Tibial nerve (tissue), 4 donors: ENCODE measurements around the gene GPC3. TPM values are rescaled to one million over a fixed set of nuclear protein-coding genes. Genes with fewer than 3 reads are reported as not detected.

ENCODE experiments used
- DNase-seq, 2 donors: peaks; one replicate each; pipeline ENCODE4 v3.0.0-alpha.2; 2019; ENCODE audit warnings: low spot score in 2 of 2
- H3K27ac ChIP-seq, 4 donors: fragments of 200-600 bp; sonication (generic) in 3 of 4; one replicate each; pipeline ENCODE4 v1.5.1; 2017 to 2019; ENCODE audit warnings: mild to moderate bottlenecking in 1 of 4
- H3K27me3 ChIP-seq, 2 donors: fragments of 200-600 bp; sonication (generic) in 1 of 2; one replicate each; pipeline versions ENCODE4 v1.5.1 to v1.6.0; 2017 to 2019
- H3K36me3 ChIP-seq, 3 donors: fragments of 200-600 bp; sonication (generic); one replicate each; pipeline ENCODE4 v1.5.1; 2018 to 2019
- H3K4me1 ChIP-seq, 4 donors: fragments of 200-600 bp; sonication (generic) in 3 of 4; one replicate each; pipeline ENCODE4 v1.5.1; 2017 to 2019
- H3K4me3 ChIP-seq, 4 donors: fragments of 200-600 bp; sonication (generic) in 3 of 4; one replicate each; pipeline ENCODE4 v1.5.1; 2017 to 2019; ENCODE audit warnings: mild to moderate bottlenecking in 1 of 4, moderate library complexity in 1 of 4
- H3K9me3 ChIP-seq, 4 donors: fragments of 200-600 bp; sonication (generic) in 3 of 4; one replicate each; pipeline ENCODE4 v1.5.1; 2017 to 2019
- EP300 ChIP-seq, 2 donors: sonication (generic); formaldehyde crosslinking; IDR thresholded peaks; one replicate each; pipeline ENCODE4 v1.6.1; 2017; ENCODE audit warnings: antibody characterized with exemption in 2 of 2, mild to moderate bottlenecking in 1 of 2
- POLR2A ChIP-seq, 2 donors: fragments of 450-650 bp; IDR thresholded peaks; one replicate each; pipeline ENCODE4 v1.6.1; 2017; ENCODE audit warnings: antibody characterized with exemption in 2 of 2, mild to moderate bottlenecking in 2 of 2, moderate library complexity in 2 of 2
- WGBS, 2 donors: methylation state at CpG; one replicate each; pipeline ENCODE4 v1.1.5; 2018; 5-methylcytosine and 5-hydroxymethylcytosine counted together
- small RNA-seq: library from RNA; depleted of rRNA; stranded (forward); fragments of <200 nt; gene quantifications from one replicate; pipeline ENCODE3, GENCODE V24; 2016
- total RNA-seq, 4 donors: library from RNA; depleted of rRNA; stranded (reverse); fragments of >200 nt; gene quantifications; one replicate each; pipeline ENCODE4 v1.1.0, GENCODE V29; 2016
- TF ChIP-seq, protein P1 (sequence below), 5 experiments: fragments of 200-600 bp in 3 of 5; fragments of 450-650 bp in 2 of 5; sonication (generic) in 3 of 5; IDR thresholded peaks; one replicate each; pipeline ENCODE4 v1.5.1; 2016 to 2019; ENCODE audit warnings: antibody characterized with exemption in 5 of 5, mild to moderate bottlenecking in 3 of 5, moderate library complexity in 2 of 5

GPC3 gene
- total RNA-seq, 4 donors from 2014 or later, result 60.5 to 116 (median 72.8) TPM

DNA sequence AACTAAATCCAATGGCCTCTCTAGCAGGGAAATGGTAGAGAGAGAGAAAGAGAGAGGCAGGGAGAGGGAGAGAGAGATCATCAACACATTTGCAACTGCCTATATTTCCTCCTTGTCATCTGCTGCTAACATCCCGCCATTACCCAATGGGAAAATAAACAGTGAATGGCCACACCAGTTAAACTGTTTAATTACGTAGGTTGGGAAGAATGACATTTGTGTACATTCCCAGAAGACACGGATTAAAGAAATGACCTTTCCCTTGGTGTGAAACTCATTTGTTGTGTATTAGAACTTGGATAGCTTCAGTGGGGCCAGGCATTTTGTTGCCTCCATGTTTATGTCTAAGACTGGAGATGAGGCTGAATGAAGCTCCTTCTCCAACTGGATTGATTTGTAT is 474.4 kb downstream of the GPC3 start:
- DNase-seq, result no peak
- no peak for TF ChIP-seq POLR2A (IDR thresholded peaks at IDR 0.05)
- TF ChIP-seq EP300 (IDR thresholded peaks at IDR 0.05), result no peak
- TF ChIP-seq, protein P1, sequence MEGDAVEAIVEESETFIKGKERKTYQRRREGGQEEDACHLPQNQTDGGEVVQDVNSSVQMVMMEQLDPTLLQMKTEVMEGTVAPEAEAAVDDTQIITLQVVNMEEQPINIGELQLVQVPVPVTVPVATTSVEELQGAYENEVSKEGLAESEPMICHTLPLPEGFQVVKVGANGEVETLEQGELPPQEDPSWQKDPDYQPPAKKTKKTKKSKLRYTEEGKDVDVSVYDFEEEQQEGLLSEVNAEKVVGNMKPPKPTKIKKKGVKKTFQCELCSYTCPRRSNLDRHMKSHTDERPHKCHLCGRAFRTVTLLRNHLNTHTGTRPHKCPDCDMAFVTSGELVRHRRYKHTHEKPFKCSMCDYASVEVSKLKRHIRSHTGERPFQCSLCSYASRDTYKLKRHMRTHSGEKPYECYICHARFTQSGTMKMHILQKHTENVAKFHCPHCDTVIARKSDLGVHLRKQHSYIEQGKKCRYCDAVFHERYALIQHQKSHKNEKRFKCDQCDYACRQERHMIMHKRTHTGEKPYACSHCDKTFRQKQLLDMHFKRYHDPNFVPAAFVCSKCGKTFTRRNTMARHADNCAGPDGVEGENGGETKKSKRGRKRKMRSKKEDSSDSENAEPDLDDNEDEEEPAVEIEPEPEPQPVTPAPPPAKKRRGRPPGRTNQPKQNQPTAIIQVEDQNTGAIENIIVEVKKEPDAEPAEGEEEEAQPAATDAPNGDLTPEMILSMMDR (IDR thresholded peaks at IDR 0.05), result no peak
- H3K9me3 ChIP-seq, result no peaks in the 10 kb centered on the region
- WGBS, 2 donors, result 69 to 72% methylated on average over 3 of the region's 3 CpGs
- H3K4me1 ChIP-seq, result no peaks in the 10 kb centered on the region
- no peak overlapping the region for H3K27ac ChIP-seq
- peaks cover 0 to 7% of the 10 kb centered on the region in 2 donors for H3K27me3 ChIP-seq
- H3K36me3 ChIP-seq, result no peaks in the 10 kb centered on the region
- no peak overlapping the region for H3K4me3 ChIP-seq

DNA sequence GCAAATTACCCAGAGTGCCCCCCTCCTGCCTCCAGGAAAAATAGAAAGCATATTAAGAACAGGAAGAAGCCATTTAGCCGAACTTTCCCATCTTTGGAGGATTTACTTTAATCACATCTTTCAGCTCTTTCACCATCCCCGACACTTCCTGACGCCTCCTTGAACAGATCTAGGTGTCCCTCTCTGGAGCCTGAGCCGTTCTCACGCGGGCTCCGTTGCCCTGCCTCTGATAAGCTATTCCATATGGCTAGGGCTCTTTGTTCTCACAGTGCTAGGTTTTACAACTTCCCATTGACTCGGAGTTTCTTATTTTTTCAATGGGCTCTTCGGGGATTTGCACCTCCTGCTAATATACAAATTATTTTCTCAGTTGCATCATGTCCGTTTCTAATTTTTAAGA is 488.0 kb downstream of the GPC3 start:
- 43 to 51% methylated on average over 10 of the region's 10 CpGs for WGBS, 2 donors
- Histone ChIP-seq H3K9me3 (no peaks in the 10 kb centered on the region), H3K27ac (peak overlapping the region in 1 of 4 donors; percentile 7), H3K27me3 (no peaks in the 10 kb centered on the region), H3K36me3 (no peaks in the 10 kb centered on the region), H3K4me1 (peaks cover 0 to 6% (median 0%) of the 10 kb centered on the region in 4 donors), H3K4me3 (no peak overlapping the region)
- no peak for DNase-seq
- TF ChIP-seq EP300 (IDR thresholded peaks at IDR 0.05) (no peak), POLR2A (IDR thresholded peaks at IDR 0.05) (no peak)
- TF ChIP-seq, protein P1 (IDR thresholded peaks at IDR 0.05), result no peak

DNA sequence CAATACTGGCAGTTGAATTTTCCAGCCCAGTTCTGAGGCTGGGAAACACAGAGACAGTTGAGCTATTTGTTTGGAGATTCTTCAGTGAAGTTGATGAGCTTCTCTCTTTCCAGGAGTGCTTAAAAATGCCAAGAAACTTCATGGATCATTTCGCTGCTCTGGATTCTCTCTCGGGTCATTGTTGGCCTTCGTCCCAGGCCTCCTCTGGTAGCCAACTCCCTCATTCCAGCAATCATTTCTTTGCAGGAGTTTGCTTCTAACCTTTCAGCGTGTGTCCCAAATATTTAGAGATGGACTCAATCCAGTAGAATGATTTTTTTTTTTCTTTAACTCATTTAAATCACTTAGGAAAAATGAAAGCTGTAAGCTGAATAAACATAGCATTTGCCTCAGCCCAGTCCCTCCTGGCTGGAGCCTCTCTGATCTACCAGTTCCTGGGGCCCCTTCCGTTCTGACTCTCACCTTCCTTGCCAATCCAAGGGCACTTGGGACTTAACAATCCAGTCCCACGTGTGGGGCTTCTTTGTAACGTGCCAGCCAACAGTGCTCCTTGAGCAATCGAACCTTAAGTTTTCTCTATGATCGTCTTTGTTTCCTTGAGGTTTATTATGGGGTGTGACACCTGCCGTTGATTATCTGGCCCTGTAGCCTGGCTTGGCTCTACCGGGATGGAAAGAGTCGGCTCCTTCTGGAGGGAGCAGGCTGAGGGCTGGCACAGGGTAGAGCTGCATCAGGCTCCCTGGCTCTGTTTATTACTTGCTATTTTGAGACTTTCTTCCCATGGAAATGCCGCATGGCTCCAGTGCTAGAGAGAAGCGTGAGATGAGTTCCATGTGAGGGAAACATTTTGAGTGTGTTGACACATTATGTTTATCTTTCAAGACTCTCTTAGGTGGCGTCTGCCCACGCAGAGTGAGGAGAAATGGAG is 489.7 kb downstream of the GPC3 start:
- Histone ChIP-seq H3K9me3 (no peaks in the 10 kb centered on the region), H3K4me1 (peaks cover 0 to 6% (median 0%) of the 10 kb centered on the region in 4 donors), H3K36me3 (no peaks in the 10 kb centered on the region), H3K27ac (peak overlapping the region in 2 of 4 donors; percentile 54 to 60), H3K4me3 (no peak overlapping the region), H3K27me3 (no peaks in the 10 kb centered on the region)
- TF ChIP-seq EP300 (IDR thresholded peaks at IDR 0.05) (peak in 1 of 2 donors; percentile 41), POLR2A (IDR thresholded peaks at IDR 0.05) (no peak)
- 42 to 59% methylated on average over 16 of the region's 16 CpGs for WGBS, 2 donors
- DNase-seq, result peak; percentile 40 to 70

DNA sequence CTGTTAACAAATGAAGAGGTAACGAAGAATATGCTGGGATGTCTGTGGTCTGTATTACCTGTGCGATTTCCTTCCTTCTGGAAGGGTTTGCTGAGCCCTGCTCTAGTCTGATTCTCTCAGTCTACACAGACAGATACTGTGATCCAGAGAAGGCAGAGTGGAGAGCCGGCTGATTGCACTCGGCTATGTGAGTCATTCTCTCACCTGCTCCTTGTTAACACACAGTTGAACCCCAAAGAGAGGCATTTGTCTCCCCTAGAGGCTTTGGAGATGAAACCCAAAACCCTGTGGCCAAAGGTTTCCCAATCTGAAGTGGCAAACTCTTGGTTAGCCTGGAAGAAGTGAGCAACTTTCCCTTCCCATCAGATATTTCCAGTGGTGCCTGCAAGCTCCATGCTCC is 492.0 kb downstream of the GPC3 start:
- no peak overlapping the region for H3K4me3 ChIP-seq
- no peak for TF ChIP-seq EP300 (IDR thresholded peaks at IDR 0.05)
- TF ChIP-seq, protein P1 (IDR thresholded peaks at IDR 0.05), result no peak
- no peak for TF ChIP-seq POLR2A (IDR thresholded peaks at IDR 0.05)
- no peak overlapping the region for H3K27ac ChIP-seq
- H3K27me3 ChIP-seq, result peaks cover 0 to 1% of the 10 kb centered on the region in 2 donors
- no peaks in the 10 kb centered on the region for H3K36me3 ChIP-seq
- H3K9me3 ChIP-seq, result no peaks in the 10 kb centered on the region
- DNase-seq, result no peak
- peaks cover 0 to 6% (median 0%) of the 10 kb centered on the region in 4 donors for H3K4me1 ChIP-seq
- 80 to 88% methylated on average over 4 of the region's 4 CpGs for WGBS, 2 donors

DNA sequence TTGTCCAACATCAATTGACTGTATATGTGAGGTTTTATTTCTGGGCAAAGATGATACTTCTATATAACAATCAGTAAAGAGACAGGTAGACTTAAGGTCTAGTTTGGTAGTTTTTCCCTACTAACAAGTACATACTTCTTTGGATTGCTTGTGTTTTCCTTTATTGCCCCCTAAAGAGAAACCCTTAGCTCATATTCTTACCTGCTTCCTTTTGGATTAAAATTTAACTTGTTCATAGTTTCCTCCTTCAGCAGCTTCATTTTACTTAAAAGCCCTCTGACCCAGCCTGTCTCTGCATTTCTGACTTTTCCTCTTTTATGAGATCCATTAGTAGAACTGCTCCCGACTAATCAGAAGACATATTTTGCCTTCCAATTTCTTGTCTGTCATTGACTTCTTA is 494.4 kb downstream of the GPC3 start:
- no peaks in the 10 kb centered on the region for H3K4me1 ChIP-seq
- H3K27me3 ChIP-seq, result peaks cover 0 to 4% of the 10 kb centered on the region in 2 donors
- H3K9me3 ChIP-seq, result no peaks in the 10 kb centered on the region
- H3K27ac ChIP-seq, result no peak overlapping the region
- no peak for DNase-seq
- 89 to 94% methylated on average over 1 of the region's 1 CpG for WGBS, 2 donors
- TF ChIP-seq, protein P1 (IDR thresholded peaks at IDR 0.05), result no peak
- TF ChIP-seq POLR2A (IDR thresholded peaks at IDR 0.05) (no peak), EP300 (IDR thresholded peaks at IDR 0.05) (no peak)
- H3K36me3 ChIP-seq, result no peaks in the 10 kb centered on the region
- H3K4me3 ChIP-seq, result no peak overlapping the region

Small RNAs within 50 kb of the gene (small RNA-seq; reads per million reads assigned to genes)
- gene RNU6-203P, result not detected
